ENCODE results near the gene BMP5. TPM values are rescaled to one million over a fixed set of nuclear protein-coding genes. Genes with fewer than 3 reads are reported as not detected.

BMP5 gene
- total RNA-seq = not detected in 2 replicates

DNA sequence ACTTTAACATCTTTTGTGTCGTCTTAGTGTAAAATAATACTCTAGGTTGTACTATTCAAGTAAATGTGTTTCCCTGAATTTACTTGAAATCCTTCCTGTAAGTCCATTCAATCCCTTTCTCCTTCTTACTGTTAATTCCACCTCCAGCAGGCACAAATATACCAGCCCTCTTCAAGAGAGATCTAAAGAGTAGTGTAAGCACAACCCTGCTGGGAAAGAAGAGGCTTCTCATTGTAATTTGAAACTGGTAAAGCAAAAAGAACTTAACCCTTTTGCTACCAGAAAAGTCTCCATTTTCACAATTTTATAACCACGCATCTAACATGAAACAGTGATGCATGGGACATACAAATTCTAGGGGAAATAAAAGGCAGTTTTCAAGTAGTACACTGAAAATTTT lies at the start of gene BMP5:
Gene BMP5 (minus strand): TSS at position 191 of the 400 bp plus-strand sequence. CDS start 725 bp downstream, outside the sequence.

